OCI-LY7 (cell line): ENCODE results near the gene FFAR2. TPM values are rescaled to one million over a fixed set of nuclear protein-coding genes. Genes with fewer than 3 reads are reported as not detected.

Source experiments
- BruUV-seq: library from RNA; stranded (reverse); fragments of 400-500 nt; replicated peaks from 2 replicates; lab custom pipeline; 2021; lab: Mats Ljungman, UMichigan
- CTCF ChIA-PET: fragments of 300-600 bp; sonication (Branson Sonifier 250); formaldehyde crosslinking; loops from one replicate; lab custom pipeline; 2022; ENCODE audit warnings: antibody characterized with exemption; ENCODE audit not compliant: unreplicated experiment; lab: Charles Lee
- POLR2A ChIA-PET: fragments of 300-600 bp; sonication (Branson Sonifier 250); formaldehyde crosslinking; loops from one replicate; lab custom pipeline; 2022; ENCODE audit warnings: antibody characterized with exemption; lab: Charles Lee
- DNase-seq: peaks from one replicate; pipeline ENCODE4 v3.0.0-alpha.2; 2015; ENCODE audit warnings: low spot score
- H2AFZ ChIP-seq: fragments of 200-600 bp; sonication (generic), shearing (Covaris generic); 2 replicates; pipeline ENCODE4 v1.6.1; 2014; ENCODE audit warnings: mild to moderate bottlenecking, antibody characterized with exemption, low read length, moderate library complexity
- H3K27ac ChIP-seq: fragments of 200-600 bp; sonication (generic); 2 replicates; pipeline ENCODE4 v1.5.1; 2014; ENCODE audit warnings: mixed run types, low read depth, mild to moderate bottlenecking, moderate library complexity, low read length, inconsistent platforms; ENCODE audit not compliant: poor library complexity, severe bottlenecking
- H3K36me3 ChIP-seq: fragments of 200-600 bp; sonication (generic); 2 replicates; pipeline ENCODE4 v1.6.1; 2014; ENCODE audit warnings: mild to moderate bottlenecking, antibody characterized with exemption, low read length, moderate library complexity, mixed read lengths; ENCODE audit not compliant: insufficient read depth
- H3K4me1 ChIP-seq: fragments of 200-600 bp; sonication (generic); 2 replicates; pipeline ENCODE4 v1.5.1; 2014; ENCODE audit warnings: mild to moderate bottlenecking, low read length; ENCODE audit not compliant: insufficient read depth, poor library complexity, severe bottlenecking
- H3K4me2 ChIP-seq: fragments of 200-600 bp; sonication (generic); 2 replicates; pipeline ENCODE4 v1.6.1; 2014; ENCODE audit warnings: mild to moderate bottlenecking, low read length
- H3K4me3 ChIP-seq: fragments of 200-600 bp; sonication (generic); 2 replicates; pipeline ENCODE4 v1.5.1; 2014; ENCODE audit warnings: mild to moderate bottlenecking, low read depth, low read length; ENCODE audit not compliant: poor library complexity, severe bottlenecking
- H3K79me2 ChIP-seq: fragments of 200-600 bp; sonication (generic); 2 replicates; pipeline ENCODE4 v1.6.1; 2016; ENCODE audit warnings: low read depth, mild to moderate bottlenecking, low read length, moderate library complexity, mixed read lengths; ENCODE audit not compliant: insufficient read depth
- H3K9me2 ChIP-seq: fragments of 200-600 bp; sonication (generic); 2 replicates; pipeline ENCODE4 v1.6.1; 2016; ENCODE audit warnings: mild to moderate bottlenecking, low read length, mixed read lengths; ENCODE audit not compliant: insufficient read depth
- H3K9me3 ChIP-seq: fragments of 200-600 bp; sonication (generic); 2 replicates; pipeline ENCODE4 v1.6.1; 2014; ENCODE audit warnings: mild to moderate bottlenecking, mixed run types, low read length, mixed read lengths
- H4K20me1 ChIP-seq: fragments of 200-600 bp; sonication (generic); 2 replicates; pipeline ENCODE4 v1.6.1; 2014; ENCODE audit warnings: mild to moderate bottlenecking, antibody characterized with exemption, low read length, moderate library complexity, mixed read lengths; ENCODE audit not compliant: insufficient read depth
- CTCF ChIP-seq: fragments of 200-600 bp; sonication (generic); conservative IDR thresholded peaks from 2 replicates; pipeline ENCODE4 v1.5.1; 2014; ENCODE audit warnings: mild to moderate bottlenecking, antibody characterized with exemption, low read length, moderate library complexity, mixed read lengths
- EZH2phosphoT487 ChIP-seq: fragments of 200-600 bp; sonication (generic); IDR thresholded peaks from 2 replicates; pipeline ENCODE4 v1.6.1; 2018; ENCODE audit warnings: low read depth, borderline replicate concordance, mild to moderate bottlenecking, mixed run types, antibody characterized with exemption, low read length, moderate library complexity, mixed read lengths
- intact Hi-C: fragments of 100-400 bp; cut with micrococcal nuclease; formaldehyde crosslinking; loops from one replicate; pipeline ENCODE4 v1.10.0; 2022; ENCODE audit not compliant: unreplicated experiment
- total RNA-seq, 2 experiments: library from RNA; depleted of rRNA in 1 of 2; stranded (reverse); fragments of >200 nt in 1 of 2; shearing (Covaris generic) in 1 of 2; gene quantifications; 2 replicates each; pipeline ENCODE4 v1.2.3, GENCODE V29; 2014 to 2022

The FFAR2 gene
- total RNA-seq, 2 experiments from 2014 or later, result not detected

- H3K36me3 ChIP-seq, result no peaks in the 10 kb centered on the region
- no peak overlapping the region for H2AFZ ChIP-seq
- ChIA-PET POLR2A (no interaction called here), CTCF (no interaction called here)
- H3K79me2 ChIP-seq, result no peaks in the 10 kb centered on the region
- H3K9me2 ChIP-seq, result no peaks in the 10 kb centered on the region
- TF ChIP-seq CTCF (no peak), EZH2phosphoT487 (no peak)
- intact Hi-C loops, result no loop called here
- DNase-seq, result no peak
- no TSS peak for BruUV-seq
- H3K4me2 ChIP-seq, result no peak overlapping the region
- no peaks in the 10 kb centered on the region; the same call in 1 of the 2 replicates for H4K20me1 ChIP-seq
- peaks cover 14% of the 10 kb centered on the region for H3K4me1 ChIP-seq
- H3K27ac ChIP-seq, result no peak overlapping the region
- H3K9me3 ChIP-seq, result no peaks in the 10 kb centered on the region
- no peak overlapping the region for H3K4me3 ChIP-seq
These were observed 10.6 kb upstream of the FFAR2 start for GRCh38 chr19:35437406-35437951.

DNA sequence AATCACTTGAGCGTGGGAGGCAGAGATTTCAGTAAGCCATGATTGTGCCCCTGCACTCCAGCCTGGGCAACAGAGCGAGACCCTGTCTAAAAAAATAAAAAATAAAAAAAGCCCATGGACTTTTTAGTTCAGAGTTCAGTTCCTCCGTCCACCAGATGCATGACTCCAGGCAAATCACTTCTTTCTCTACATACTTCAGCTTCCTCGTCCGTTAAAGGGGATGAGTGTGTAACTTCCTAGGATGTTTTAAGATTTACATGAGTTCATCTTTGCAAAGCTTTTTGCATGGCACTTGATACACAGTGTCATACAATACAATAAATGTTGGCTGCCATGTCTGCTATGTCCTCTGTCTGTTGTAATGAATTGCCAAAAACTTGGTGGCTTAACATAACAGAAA, 10.0 kb upstream of the FFAR2 start:
- no peak overlapping the region for H3K4me3 ChIP-seq
- no peak for DNase-seq
- H2AFZ ChIP-seq, result no peak overlapping the region
- H3K27ac ChIP-seq, result no peak overlapping the region
- no peak overlapping the region for H3K4me2 ChIP-seq
- H3K9me2 ChIP-seq, result no peaks in the 10 kb centered on the region
- H3K4me1 ChIP-seq, result peaks cover 16% of the 10 kb centered on the region
- intact Hi-C loops, result no loop called here
- TF ChIP-seq CTCF (no peak), EZH2phosphoT487 (no peak)
- H3K9me3 ChIP-seq, result no peaks in the 10 kb centered on the region
- no TSS peak for BruUV-seq
- CTCF ChIA-PET, result no interaction called here
- H3K36me3 ChIP-seq, result no peaks in the 10 kb centered on the region
- POLR2A ChIA-PET, result no interaction called here
- no peaks in the 10 kb centered on the region for H3K79me2 ChIP-seq
- H4K20me1 ChIP-seq, result no peaks in the 10 kb centered on the region; the same call in 1 of the 2 replicates

DNA sequence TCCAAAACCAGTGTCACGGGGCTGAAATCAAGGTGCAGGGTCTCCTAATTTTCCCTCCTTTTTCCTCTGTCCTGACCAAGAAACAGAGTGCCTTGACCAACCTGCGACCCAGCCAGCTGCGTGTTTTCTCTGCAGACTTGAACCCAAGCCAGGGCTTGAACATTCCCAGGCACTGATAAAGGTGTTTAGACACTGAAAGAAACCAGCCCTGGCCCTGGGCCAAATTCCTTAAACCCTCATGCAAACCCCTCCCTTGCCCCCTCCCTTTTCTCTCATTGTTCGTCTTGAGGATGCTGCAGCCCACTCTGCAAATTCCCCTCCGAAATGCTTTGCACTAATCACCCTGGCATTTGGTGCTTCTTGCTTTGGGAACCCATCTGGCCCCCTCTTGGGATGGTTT, 9.5 kb upstream of the FFAR2 start:
- Histone ChIP-seq H3K9me3 (no peaks in the 10 kb centered on the region), H2AFZ (no peak overlapping the region), H3K9me2 (no peaks in the 10 kb centered on the region), H3K4me2 (no peak overlapping the region), H3K4me3 (no peak overlapping the region), H3K27ac (no peak overlapping the region), H3K36me3 (no peaks in the 10 kb centered on the region), H3K4me1 (peaks cover 16% of the 10 kb centered on the region), H4K20me1 (no peaks in the 10 kb centered on the region; the same call in 1 of the 2 replicates), H3K79me2 (no peaks in the 10 kb centered on the region)
- intact Hi-C loops, result no loop called here
- no peak for DNase-seq
- CTCF ChIA-PET, result no interaction called here
- POLR2A ChIA-PET, result no interaction called here
- no TSS peak for BruUV-seq
- TF ChIP-seq EZH2phosphoT487 (no peak), CTCF (no peak)
